ENCODE data around the gene MOB2. TPM values are rescaled to one million over a fixed set of nuclear protein-coding genes. Genes with fewer than 3 reads are reported as not detected.

The MOB2 gene
- polyA plus RNA-seq, 1 experiment = 61.3 TPM

- DNase-seq (ENCODE audit: low read depth) = no peak
- ChIA-PET POLR2A (no interaction called here), CTCF (no interaction called here)
- TF ChIP-seq CTCF (IDR thresholded peaks at IDR 0.05; ENCODE audit: insufficient read depth, low read depth, low read length) = no peak
- H3K36me3 ChIP-seq (ENCODE audit: control insufficient read depth, insufficient read depth, low read length) = no peaks in the 10 kb centered on the region
- H3K4me3 ChIP-seq (ENCODE audit: low read depth, low read length) = no peak overlapping the region
- H3K27me3 ChIP-seq (ENCODE audit: control insufficient read depth, insufficient read depth, low read length) = no peaks in the 10 kb centered on the region
These were observed 24.5 kb downstream of the MOB2 start for GRCh38 chr11:1461826-1462697.

- Histone ChIP-seq H3K36me3 (ENCODE audit: control insufficient read depth, insufficient read depth, low read length) (no peaks in the 10 kb centered on the region), H3K27me3 (ENCODE audit: control insufficient read depth, insufficient read depth, low read length) (no peaks in the 10 kb centered on the region), H3K4me3 (ENCODE audit: low read depth, low read length) (no peak overlapping the region)
- CTCF ChIA-PET = no interaction called here
- no peak for DNase-seq (ENCODE audit: low read depth)
- POLR2A ChIA-PET = no interaction called here
- TF ChIP-seq CTCF (IDR thresholded peaks at IDR 0.05; ENCODE audit: insufficient read depth, low read depth, low read length) = no peak
These were observed 25.4 kb downstream of the MOB2 start for GRCh38 chr11:1460986-1461825.

DNA sequence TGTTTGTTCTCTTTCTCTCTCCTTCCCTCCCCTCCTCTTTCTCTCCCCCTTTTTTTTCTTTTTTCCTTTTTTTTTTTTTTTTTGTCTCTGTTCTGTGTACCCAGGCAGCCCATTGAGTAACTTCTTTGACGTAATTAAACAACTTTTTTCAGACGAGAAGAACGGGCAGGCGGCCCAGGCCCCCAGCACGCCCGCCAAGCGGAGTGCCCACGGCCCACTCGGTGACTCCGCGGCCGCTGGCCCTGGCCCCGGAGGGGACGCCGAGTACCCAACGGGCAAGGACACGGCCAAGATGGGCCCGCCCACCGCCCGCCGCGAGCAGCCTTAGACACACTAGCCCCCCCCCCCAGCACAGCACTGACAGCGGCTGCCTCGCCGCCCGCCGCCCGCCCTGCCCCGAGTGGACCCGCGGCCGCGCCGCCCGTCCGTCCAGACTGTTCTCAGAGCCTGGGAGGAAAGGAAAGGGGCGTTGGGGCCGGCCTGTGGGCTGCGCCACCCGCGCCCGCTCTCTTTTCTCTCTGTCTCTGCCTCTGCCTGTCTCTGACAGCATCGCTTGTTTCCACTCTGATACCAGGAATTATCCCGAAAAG, 26.1 kb downstream of the MOB2 start:
- no peak for TF ChIP-seq CTCF (IDR thresholded peaks at IDR 0.05; ENCODE audit: insufficient read depth, low read depth, low read length)
- H3K4me3 ChIP-seq (ENCODE audit: low read depth, low read length) = no peak overlapping the region
- POLR2A ChIA-PET = no interaction called here
- no peaks in the 10 kb centered on the region for H3K27me3 ChIP-seq (ENCODE audit: control insufficient read depth, insufficient read depth, low read length)
- CTCF ChIA-PET = no interaction called here
- no peak for DNase-seq (ENCODE audit: low read depth)
- H3K36me3 ChIP-seq (ENCODE audit: control insufficient read depth, insufficient read depth, low read length) = no peaks in the 10 kb centered on the region

- no peak for TF ChIP-seq CTCF (IDR thresholded peaks at IDR 0.05; ENCODE audit: insufficient read depth, low read depth, low read length)
- POLR2A ChIA-PET = no interaction called here
- CTCF ChIA-PET = interaction anchor here (0.6 kb wide), 1 partner anchor 20 kb away, joined by 3 read pairs; no protein-coding TSS in a partner anchor
- Histone ChIP-seq H3K4me3 (ENCODE audit: low read depth, low read length) (no peak overlapping the region), H3K36me3 (ENCODE audit: control insufficient read depth, insufficient read depth, low read length) (no peaks in the 10 kb centered on the region), H3K27me3 (ENCODE audit: control insufficient read depth, insufficient read depth, low read length) (no peaks in the 10 kb centered on the region)
- DNase-seq (ENCODE audit: low read depth) = no peak
These were observed 26.7 kb downstream of the MOB2 start for GRCh38 chr11:1459764-1460395.

DNA sequence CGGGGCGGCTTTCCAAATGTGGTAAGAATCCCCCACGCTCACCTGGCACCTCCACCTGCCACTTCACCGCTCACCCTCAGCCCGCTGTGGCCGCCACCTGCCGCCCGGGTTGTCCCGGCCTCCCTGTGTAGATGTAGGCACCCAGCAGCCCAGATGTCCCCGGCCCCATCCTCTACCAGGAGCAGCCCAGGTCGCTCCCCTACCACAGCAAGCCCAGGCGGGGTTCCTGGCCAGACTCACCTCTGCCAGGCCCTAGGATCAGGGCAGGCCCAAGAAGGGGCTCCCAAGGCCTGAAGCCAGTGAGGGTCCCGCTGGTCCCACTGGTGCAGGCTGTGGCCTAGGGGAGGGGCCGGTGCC, 27.4 kb downstream of the MOB2 start:
- TF ChIP-seq CTCF (IDR thresholded peaks at IDR 0.05; ENCODE audit: insufficient read depth, low read depth, low read length) = no peak
- Histone ChIP-seq H3K27me3 (ENCODE audit: control insufficient read depth, insufficient read depth, low read length) (no peaks in the 10 kb centered on the region), H3K4me3 (ENCODE audit: low read depth, low read length) (no peak overlapping the region), H3K36me3 (ENCODE audit: control insufficient read depth, insufficient read depth, low read length) (no peaks in the 10 kb centered on the region)
- POLR2A ChIA-PET = no interaction called here
- CTCF ChIA-PET = no interaction called here
- DNase-seq (ENCODE audit: low read depth) = no peak

Data from BJ (cell line).